Measurements from ENCODE around the gene AICDA.

AICDA gene

DNA sequence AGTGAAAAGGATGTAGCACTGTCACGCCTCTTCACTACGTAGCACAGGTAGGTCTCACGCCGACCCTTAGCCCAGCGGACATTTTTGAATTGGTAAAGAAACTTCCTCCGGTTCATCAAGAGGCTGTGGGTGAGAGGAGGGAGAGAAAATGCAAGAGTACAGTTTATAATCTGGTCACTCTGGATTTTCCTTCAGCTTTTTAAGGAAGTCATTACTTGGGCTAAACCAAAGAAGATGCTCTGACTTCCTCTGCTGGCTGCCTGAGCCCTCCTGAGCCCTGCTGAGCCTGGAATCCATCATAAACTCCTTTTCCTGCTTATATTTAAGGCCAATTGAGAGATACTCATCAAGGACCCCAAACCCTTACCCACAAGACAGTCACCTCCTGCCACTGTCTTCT lies 5.8 kb downstream of the AICDA start:
- no peak for DNase-seq (ENCODE audit: low spot score)
- Histone ChIP-seq H3K27ac (no peak overlapping the region), H3K4me3 (no peak overlapping the region)
- TF ChIP-seq CTCF (IDR thresholded peaks at IDR 0.05): no peak

- H3K27ac ChIP-seq: no peak overlapping the region
- no peak for TF ChIP-seq CTCF (IDR thresholded peaks at IDR 0.05)
- no peak overlapping the region for H3K4me3 ChIP-seq
- DNase-seq (ENCODE audit: low spot score): no peak
Measured at GRCh38 chr12:8605057-8605456, 7.6 kb downstream of the AICDA start.

DNA sequence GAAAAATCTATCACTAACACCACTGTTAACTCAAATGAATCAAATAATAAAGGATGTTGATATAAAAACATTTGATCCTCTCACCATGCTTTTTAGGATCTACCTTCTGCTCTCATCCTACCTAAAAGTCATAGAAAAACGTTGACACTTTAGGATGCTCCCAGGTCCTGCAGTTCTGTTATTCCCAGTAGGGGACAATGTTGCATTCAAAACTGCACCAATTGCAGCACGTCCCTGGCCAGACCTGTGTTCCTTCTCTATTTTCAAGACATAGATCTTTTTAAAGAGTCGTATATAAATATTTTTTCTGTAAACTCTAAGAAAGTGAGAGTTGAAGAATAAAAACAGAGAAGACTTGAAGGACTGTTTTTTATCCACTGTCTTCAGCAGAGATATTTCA lies 8.8 kb downstream of the AICDA start:
- Histone ChIP-seq H3K4me3 (no peak overlapping the region), H3K27ac (no peak overlapping the region)
- DNase-seq (ENCODE audit: low spot score): no peak
- TF ChIP-seq CTCF (IDR thresholded peaks at IDR 0.05): no peak

DNA sequence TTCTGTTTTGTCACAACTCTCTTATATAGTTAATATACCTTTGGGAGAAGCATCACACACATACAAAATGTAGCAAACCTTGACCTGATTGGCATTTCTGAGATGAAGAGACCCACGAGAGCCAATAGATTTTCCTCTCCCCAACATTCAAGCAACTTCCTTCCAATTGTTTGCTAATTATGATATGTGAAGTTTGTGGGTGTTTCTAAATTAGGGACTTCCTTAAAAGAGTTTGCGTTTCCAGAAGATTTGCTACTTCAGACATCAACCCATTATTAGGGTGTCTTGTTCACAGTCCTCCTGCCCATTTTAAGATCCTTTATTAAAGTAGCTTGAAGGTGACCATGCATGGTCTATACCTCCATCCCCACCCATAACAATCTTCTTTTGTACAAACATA lies 9.4 kb downstream of the AICDA start:
- Histone ChIP-seq H3K4me3 (no peak overlapping the region), H3K27ac (no peak overlapping the region)
- no peak for TF ChIP-seq CTCF (IDR thresholded peaks at IDR 0.05)
- DNase-seq (ENCODE audit: low spot score): no peak

GRCh38 chr12:8596561-8596960 lies 16.1 kb downstream of the AICDA start:
- Histone ChIP-seq H3K4me3 (no peak overlapping the region), H3K27ac (no peak overlapping the region)
- DNase-seq (ENCODE audit: low spot score): no peak
- TF ChIP-seq CTCF (IDR thresholded peaks at IDR 0.05): no peak

- no peak for TF ChIP-seq CTCF (IDR thresholded peaks at IDR 0.05)
- Histone ChIP-seq H3K4me3 (no peak overlapping the region), H3K27ac (no peak overlapping the region)
- no peak for DNase-seq (ENCODE audit: low spot score)
Measured at GRCh38 chr12:8594072-8594471, 18.6 kb downstream of the AICDA start.

GRCh38 chr12:8593246-8593645 lies 19.4 kb downstream of the AICDA start:
- DNase-seq (ENCODE audit: low spot score): no peak
- Histone ChIP-seq H3K4me3 (no peak overlapping the region), H3K27ac (no peak overlapping the region)
- TF ChIP-seq CTCF (IDR thresholded peaks at IDR 0.05): no peak

Data from coronary artery (tissue), 2 donors.